Endothelial cell of umbilical vein (primary cell): ENCODE results near the gene TBC1D14. TPM values are rescaled to one million over a fixed set of nuclear protein-coding genes. Genes with fewer than 3 reads are reported as not detected.

ENCODE experiments used
- BruUV-seq: library from RNA; stranded (reverse); fragments of 400-500 nt; replicated peaks from 2 replicates; lab custom pipeline; 2021; lab: Mats Ljungman, UMichigan
- CTCF ChIA-PET: fragments of 300-600, 350-600 bp; sonication (Branson Sonifier 250); formaldehyde crosslinking; loops from one replicate; lab custom pipeline; 2021; ENCODE audit warnings: antibody characterized with exemption, inconsistent platforms; lab: Charles Lee
- POLR2A ChIA-PET: fragments of 300-600, 350-600 bp; sonication (Branson Sonifier 250); formaldehyde crosslinking; loops from one replicate; lab custom pipeline; 2021; ENCODE audit warnings: antibody characterized with exemption, inconsistent platforms; lab: Charles Lee
- DNase-seq: peaks from one replicate; pipeline ENCODE4 v3.0.0-alpha.2; 2011; ENCODE audit warnings: low read depth, low spot score
- FAIRE-seq: peaks from 2 replicates; lab custom pipeline; 2011; peaks lifted over from hg19 to GRCh38; lab: Jason Lieb, UNC
- H2AFZ ChIP-seq: 2 replicates; pipeline ENCODE4 v1.6.0; 2012; ENCODE audit warnings: low read depth, low read length, control low read depth, inconsistent platforms
- H3K27ac ChIP-seq: 2 replicates; pipeline ENCODE4 v1.5.1; 2011; ENCODE audit warnings: low read depth, mild to moderate bottlenecking, control low read depth, low read length, moderate library complexity; ENCODE audit not compliant: insufficient read depth
- H3K27me3 ChIP-seq, 2 experiments: 2 replicates each; pipeline versions ENCODE4 v1.6.0 to v1.6.1; 2011; ENCODE audit warnings: low read length in 2 of 2, mixed read lengths in 1 of 2; ENCODE audit not compliant: control insufficient read depth in 2 of 2, insufficient read depth in 2 of 2
- H3K36me3 ChIP-seq, 2 experiments: 2 replicates in 1 of 2; 3 replicates in 1 of 2; pipeline ENCODE4 v1.5.1; 2011; ENCODE audit warnings: low read length in 2 of 2, mild to moderate bottlenecking in 1 of 2, moderate library complexity in 1 of 2; ENCODE audit not compliant: control insufficient read depth in 2 of 2, insufficient read depth in 2 of 2; ENCODE audit errors: extremely low read depth in 1 of 2
- H3K4me1 ChIP-seq: 3 replicates; pipeline ENCODE4 v1.5.1; 2011; ENCODE audit warnings: mild to moderate bottlenecking, low read length; ENCODE audit not compliant: control insufficient read depth, insufficient read depth; ENCODE audit errors: extremely low read depth
- H3K4me2 ChIP-seq: 2 replicates; pipeline ENCODE4 v1.6.1; 2011; ENCODE audit warnings: low read length, control low read depth, mixed read lengths; ENCODE audit not compliant: insufficient read depth
- H3K4me3 ChIP-seq, 3 experiments: fragments of 200-600 bp in 1 of 3; sonication (generic), shearing (Covaris generic) in 1 of 3; replicated peaks in 1 of 3; 2 replicates each; pipeline ENCODE4 v1.5.1; 2011 to 2016; ENCODE audit warnings: control low read depth in 3 of 3, low read length in 3 of 3, mild to moderate bottlenecking in 2 of 3, inconsistent platforms in 1 of 3, low read depth in 1 of 3, moderate library complexity in 1 of 3; ENCODE audit not compliant: insufficient read depth in 1 of 3
- H3K79me2 ChIP-seq: 2 replicates; pipeline ENCODE4 v1.6.0; 2012; ENCODE audit warnings: low read length, inconsistent platforms; ENCODE audit not compliant: control insufficient read depth, insufficient read depth
- H3K9ac ChIP-seq: replicated peaks from 2 replicates; pipeline ENCODE3; 2011; ENCODE audit warnings: low read length, control low read depth; ENCODE audit not compliant: insufficient read depth; ENCODE audit errors: extremely low read depth
- H3K9me1 ChIP-seq: replicated peaks from 3 replicates; pipeline ENCODE4 v1.6.0; 2011; ENCODE audit warnings: mild to moderate bottlenecking, low read length; ENCODE audit not compliant: control insufficient read depth, insufficient read depth; ENCODE audit errors: extremely low read depth
- H3K9me3 ChIP-seq: replicated peaks from 2 replicates; pipeline ENCODE4 v1.5.1; 2012; ENCODE audit warnings: low read length, inconsistent platforms; ENCODE audit not compliant: control insufficient read depth, insufficient read depth
- H4K20me1 ChIP-seq: replicated peaks from 2 replicates; pipeline ENCODE3; 2011; ENCODE audit warnings: mild to moderate bottlenecking, low read length; ENCODE audit not compliant: control insufficient read depth, insufficient read depth; ENCODE audit errors: extremely low read depth
- CTCF ChIP-seq, 2 donors: IDR thresholded peaks; 1 replicate in 1 of 2; 2 replicates in 1 of 2; pipeline ENCODE4 v1.5.1; 2011; ENCODE audit warnings: low read length in 2 of 2, mild to moderate bottlenecking in 2 of 2, moderate library complexity in 2 of 2, control low read depth in 1 of 2, inconsistent platforms in 1 of 2, low read depth in 1 of 2; ENCODE audit not compliant: insufficient read depth in 1 of 2; ENCODE audit errors: extremely low read depth in 1 of 2
- EZH2 ChIP-seq: IDR thresholded peaks from 2 replicates; pipeline ENCODE4 v1.6.1; 2012; ENCODE audit warnings: borderline replicate concordance, low read depth, mild to moderate bottlenecking, moderate library complexity, low read length, inconsistent platforms; ENCODE audit not compliant: severe bottlenecking
- FOS ChIP-seq: IDR thresholded peaks from 2 replicates; pipeline ENCODE4 v1.6.1; 2011; ENCODE audit warnings: mild to moderate bottlenecking, low read length, moderate library complexity, borderline replicate concordance; ENCODE audit not compliant: insufficient read depth
- GATA2 ChIP-seq: IDR thresholded peaks from 2 replicates; pipeline ENCODE4 v1.7.0; 2011; ENCODE audit warnings: low read depth, mild to moderate bottlenecking, moderate library complexity, mixed read lengths, low read length; ENCODE audit not compliant: insufficient read length, insufficient read depth
- JUN ChIP-seq: IDR thresholded peaks from 2 replicates; pipeline ENCODE4 v1.6.1; 2011; ENCODE audit warnings: borderline replicate concordance, low read depth; ENCODE audit not compliant: insufficient read length, insufficient read depth
- MAX ChIP-seq: IDR thresholded peaks from 2 replicates; pipeline ENCODE4 v1.6.1; 2011; ENCODE audit not compliant: insufficient read depth, insufficient read length
- MYC ChIP-seq: IDR thresholded peaks from one replicate; pipeline ENCODE4 v1.6.1; 2011; ENCODE audit warnings: mild to moderate bottlenecking, low read depth, low read length
- POLR2A ChIP-seq: IDR thresholded peaks from 2 replicates; pipeline ENCODE4 v1.6.1; 2012; ENCODE audit warnings: low read depth, mild to moderate bottlenecking, control low read depth, low read length
- POLR2AphosphoS5 ChIP-seq: IDR thresholded peaks from 2 replicates; pipeline ENCODE4 v1.6.1; 2012; ENCODE audit warnings: low read depth, mild to moderate bottlenecking, control low read depth, low read length, moderate library complexity; ENCODE audit not compliant: insufficient read depth
- dilution Hi-C: fragments of 300-500 bp; cut with MboI; formaldehyde crosslinking; loops from one replicate; pipeline ENCODE4 v1.15.0; 2019; ENCODE audit warnings: low sequenced_read_pairs; ENCODE audit not compliant: extremely low pct_ligation_motif_present
- intact Hi-C: fragments of 100-400 bp; cut with micrococcal nuclease; formaldehyde crosslinking; loops from one replicate; pipeline ENCODE4 v1.10.0; 2022
- polyA plus RNA-seq, 4 experiments: library from polyadenylated mRNA; depleted of rRNA in 3 of 4; stranded (reverse) in 3 of 4; unstranded in 1 of 4; fragments of >200 nt; gene quantifications; 2 replicates each; pipeline versions ENCODE4 v1.2.1 to v1.2.3, GENCODE V29; 2011 to 2012; ENCODE audit warnings: missing spikeins in 1 of 4
- total RNA-seq: library from RNA; stranded (reverse); gene quantifications from 2 replicates; pipeline ENCODE4 v1.2.3, GENCODE V29; 2021

TBC1D14 gene
- total and polyA plus RNA-seq, 2 donors (not counting 3 experiments of a cell fraction or from before 2014, with no cell fraction given), result 23.7 to 24.8 TPM

GRCh38 chr4:7019367-7019766 lies 109.7 kb downstream of the TBC1D14 start:
- TF ChIP-seq CTCF (IDR thresholded peaks at IDR 0.05; ENCODE audit: extremely low read depth in 1 of 2, insufficient read depth in 1 of 2, low read depth in 1 of 2, low read length in 2 of 2) (no peak), POLR2A (no peak), MAX (no peak), FOS (no peak), MYC (no peak), JUN (no peak), EZH2 (no peak), POLR2AphosphoS5 (no peak), GATA2 (no peak)
- H2AFZ ChIP-seq, result no peak overlapping the region
- H3K36me3 ChIP-seq, result peaks cover 0 to 19% of the 10 kb centered on the region in 2 experiments
- H3K27me3 ChIP-seq, result no peaks in the 10 kb centered on the region
- no TSS peak for BruUV-seq
- H3K4me3 ChIP-seq, result no peak overlapping the region
- no peak overlapping the region for H3K27ac ChIP-seq
- FAIRE-seq (no peak), DNase-seq (no peak)
- H3K9ac ChIP-seq, result no peak overlapping the region
- dilution Hi-C loops, result no loop called here
- no peaks in the 10 kb centered on the region for H3K9me3 ChIP-seq
- no peaks in the 10 kb centered on the region for H3K79me2 ChIP-seq
- ChIA-PET POLR2A (no interaction called here), CTCF (interaction anchor here (1.0 kb wide), 1 partner anchor 45 kb away, joined by 3 read pairs; no protein-coding TSS in a partner anchor)
- no peak overlapping the region for H3K4me2 ChIP-seq
- no peaks in the 10 kb centered on the region for H4K20me1 ChIP-seq
- no peaks in the 10 kb centered on the region for H3K4me1 ChIP-seq
- intact Hi-C loops, result no loop called here
- no peaks in the 10 kb centered on the region for H3K9me1 ChIP-seq
